HG02938 (cell line): ENCODE results near the gene CORO2B.
"Not testable (repeated sequence)": the region's sequence is repeated elsewhere in the genome, so short reads cannot be mapped to it uniquely, and the experiment has no call there.

ENCODE experiments used
- ATAC-seq: cut with Tn5 transposase; IDR thresholded peaks from one replicate; pipeline ENCODE4 v1.9.1; 2021; ENCODE audit warnings: mild to moderate bottlenecking, moderate library complexity; ENCODE audit not compliant: unreplicated experiment

CORO2B gene

GRCh38 chr15:68719051-68719450 lies 140.3 kb downstream of the CORO2B start:
- no peak for ATAC-seq

DNA sequence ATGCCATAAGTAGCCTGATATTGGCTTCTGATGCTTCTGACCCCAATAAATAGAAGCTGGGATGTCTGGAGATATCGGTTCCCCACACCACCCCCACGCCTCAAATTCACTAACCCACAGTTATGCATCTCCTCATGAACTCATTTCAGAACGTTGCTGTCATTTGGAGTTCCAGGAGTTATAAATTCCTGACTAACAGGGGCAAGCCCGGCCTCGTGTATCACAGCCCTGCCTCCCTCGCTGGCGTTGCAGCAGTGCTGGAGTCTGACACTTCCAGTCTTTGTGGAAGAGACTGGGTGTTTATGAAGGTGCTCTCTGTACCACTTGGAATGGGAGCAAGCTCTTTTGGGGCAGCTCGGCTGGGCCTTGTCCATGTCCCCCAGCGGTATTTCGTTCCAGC lies 140.9 kb downstream of the CORO2B start:
- ATAC-seq = no peak

DNA sequence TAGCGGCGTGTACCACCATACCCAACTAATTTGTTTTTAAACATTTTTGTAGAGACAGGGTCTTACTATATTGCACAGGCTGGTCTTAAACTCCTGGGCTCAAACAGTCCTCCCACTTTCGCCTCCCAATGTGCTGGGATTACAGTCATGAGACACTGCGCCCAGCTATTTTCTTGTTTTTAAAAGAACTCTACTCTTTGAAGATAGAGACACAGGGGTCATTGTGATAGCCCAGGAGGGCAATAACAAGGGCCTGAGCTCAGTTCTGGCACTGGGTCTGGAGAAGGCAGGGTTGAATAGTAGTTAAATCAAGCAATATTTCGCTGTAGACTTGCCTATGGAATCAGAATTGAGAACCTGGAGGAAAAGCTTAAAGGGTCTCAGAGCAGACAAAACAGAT lies 143.1 kb downstream of the CORO2B start:
- no peak for ATAC-seq

DNA sequence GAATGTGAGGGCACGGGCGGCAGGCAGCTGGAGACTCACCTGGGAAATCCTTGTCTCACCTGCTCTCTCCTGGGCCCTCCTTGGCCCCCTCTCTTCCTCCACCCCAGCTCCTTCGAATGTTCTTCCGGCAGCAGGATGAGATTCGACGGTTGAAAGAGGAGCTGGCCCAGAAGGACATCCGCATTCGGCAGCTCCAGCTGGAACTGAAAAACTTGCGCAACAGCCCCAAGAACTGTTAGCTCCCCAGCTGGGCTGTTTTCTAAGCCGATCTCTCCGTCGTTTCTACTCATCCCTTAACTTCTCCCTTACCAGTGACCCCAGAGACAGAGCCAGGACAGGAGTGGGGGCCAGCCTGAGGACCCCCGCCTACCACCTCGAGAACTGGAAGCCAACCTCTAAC lies 146.9 kb downstream of the CORO2B start:
- ATAC-seq = no peak

- no peak for ATAC-seq
Observed at GRCh38 chr15:68726246-68726645, 147.5 kb downstream of the CORO2B start.

DNA sequence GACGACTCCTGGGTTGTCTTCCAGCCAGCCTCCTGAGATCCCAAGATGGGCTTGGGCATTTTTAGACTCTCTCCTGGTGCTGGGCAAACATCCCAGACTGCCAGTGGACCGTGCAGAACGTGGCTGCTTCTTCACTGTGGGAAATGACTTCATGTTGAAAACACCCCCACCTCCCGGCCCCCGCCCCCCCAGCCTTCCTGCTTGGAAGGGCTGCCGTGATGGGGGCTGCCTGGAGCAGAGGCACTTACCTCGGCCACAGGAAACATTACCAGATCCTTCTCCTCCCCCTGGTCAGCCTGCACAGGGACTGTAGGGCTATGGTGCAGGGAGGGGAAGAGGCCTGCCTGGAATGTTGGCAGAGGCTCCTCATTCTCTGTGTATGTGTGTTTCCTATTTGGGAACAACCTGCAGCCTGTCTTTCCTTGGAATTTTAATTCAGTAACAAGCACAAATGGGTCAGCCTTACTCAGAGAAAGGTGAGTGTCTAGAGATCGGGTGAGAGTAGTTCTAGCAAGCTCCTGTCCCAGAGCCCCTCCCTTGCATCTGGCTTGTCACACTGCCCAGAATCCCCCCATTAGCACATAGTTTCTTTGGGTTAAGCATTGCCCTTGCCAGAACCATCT lies 151.1 kb downstream of the CORO2B start:
- ATAC-seq = no peak

DNA sequence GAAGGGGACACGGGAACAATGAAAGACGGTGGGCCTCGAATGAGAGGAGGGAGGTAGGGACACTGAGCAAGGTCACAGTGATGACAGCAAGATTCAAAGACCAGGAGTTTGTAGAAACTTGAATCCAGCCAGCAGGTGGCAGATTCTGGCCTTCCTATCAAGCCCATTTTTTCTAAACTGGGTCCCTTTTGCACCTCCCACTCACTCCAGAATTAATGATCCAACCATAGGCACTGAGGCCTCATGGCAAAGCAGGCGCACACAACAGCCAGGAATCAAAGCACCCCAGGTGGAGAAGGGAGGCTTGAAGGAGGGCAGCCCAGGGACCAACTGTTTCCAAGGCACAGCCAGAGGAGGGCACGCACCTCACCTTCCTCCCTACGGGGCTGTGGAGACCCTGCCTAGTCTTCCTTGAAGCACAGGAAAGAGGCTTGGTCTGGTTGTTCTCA lies 151.7 kb downstream of the CORO2B start:
- no peak for ATAC-seq

DNA sequence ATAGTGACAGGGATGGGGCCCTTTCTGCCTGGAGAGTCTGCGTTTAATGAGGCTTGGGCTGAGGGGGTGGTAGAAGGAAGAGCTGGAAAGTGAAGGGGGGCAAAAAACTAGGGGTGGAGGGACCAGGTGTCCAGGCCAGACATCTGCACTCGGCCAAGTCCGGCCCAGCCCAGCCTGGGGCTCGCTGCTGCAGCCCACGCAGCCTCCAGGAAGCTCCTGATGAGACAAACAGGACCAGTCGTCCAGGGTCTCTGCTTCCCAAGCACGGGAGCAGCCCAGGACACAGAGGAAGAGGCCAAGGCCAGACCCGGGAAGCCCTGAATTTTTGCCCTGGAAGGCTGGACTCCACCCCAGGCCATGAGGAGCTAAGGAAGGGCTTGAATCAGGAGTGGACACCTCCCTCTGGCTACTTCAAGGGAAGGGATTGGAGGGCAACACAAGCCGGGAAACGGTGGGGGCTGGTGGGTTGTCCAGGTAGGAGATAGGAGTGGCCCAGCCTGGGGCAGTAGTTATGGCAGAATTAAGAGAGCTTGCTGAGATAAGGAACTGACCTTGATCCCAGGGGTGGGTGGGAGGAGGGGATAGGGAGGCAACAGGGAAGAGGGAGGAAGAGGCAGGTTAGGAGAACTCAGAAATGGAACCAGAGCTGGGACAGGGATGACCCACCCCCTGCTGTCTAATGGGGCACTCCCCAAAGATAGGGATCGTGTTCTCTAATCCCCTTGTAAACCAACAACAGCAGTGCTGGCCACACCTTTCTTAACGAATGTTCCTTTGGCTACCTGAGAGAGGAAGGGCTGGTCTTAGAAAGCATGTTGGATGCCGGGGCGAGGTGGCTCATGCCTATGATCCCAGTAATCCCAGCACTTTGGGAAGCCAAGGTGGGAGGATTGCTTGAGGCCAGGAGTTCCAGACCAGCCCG lies 152.4 kb downstream of the CORO2B start:
- no peak for ATAC-seq

- ATAC-seq = no peak
Observed at GRCh38 chr15:68732451-68732850, 153.7 kb downstream of the CORO2B start.

- no peak for ATAC-seq
Observed at GRCh38 chr15:68733666-68734065, 154.9 kb downstream of the CORO2B start.

DNA sequence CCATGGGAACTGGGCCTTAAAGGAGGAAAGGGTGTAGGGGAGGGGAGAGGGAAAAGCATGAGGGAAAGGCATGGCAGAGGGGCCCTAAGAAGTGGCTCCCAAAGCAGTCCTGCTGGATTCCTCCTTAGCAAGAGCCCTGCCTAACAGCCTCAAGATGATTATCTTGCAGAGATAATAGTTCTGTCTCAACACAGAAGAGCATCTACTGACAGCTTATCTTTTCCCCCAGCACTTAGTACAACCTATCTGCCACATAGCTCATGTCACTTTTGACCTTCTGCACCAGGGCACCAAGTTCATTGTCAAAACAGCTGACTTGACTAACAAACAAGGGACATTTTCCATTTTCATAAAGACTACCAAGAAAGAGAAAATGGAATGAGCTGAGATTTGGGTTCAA lies 155.6 kb downstream of the CORO2B start:
- ATAC-seq = no peak

GRCh38 chr15:68734881-68735280 lies 156.1 kb downstream of the CORO2B start:
- no peak for ATAC-seq

DNA sequence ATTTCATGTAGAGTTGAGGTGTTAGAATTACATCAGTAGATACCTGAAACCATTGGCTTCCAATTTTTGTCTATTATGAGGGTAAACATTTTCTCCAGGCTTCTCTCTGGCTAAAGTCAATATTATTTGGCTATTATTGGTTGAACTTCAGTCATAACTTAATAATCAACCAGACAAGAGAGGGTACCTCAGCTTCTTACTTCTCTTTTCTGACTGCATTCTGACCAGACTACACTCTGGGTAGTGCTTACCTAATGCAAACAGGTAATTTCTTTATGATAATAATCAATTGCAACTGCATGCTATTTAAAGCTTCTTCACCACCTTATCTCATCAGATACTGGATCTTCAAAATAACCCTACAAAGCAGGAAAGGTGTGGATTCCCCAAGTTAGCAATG lies 156.8 kb downstream of the CORO2B start:
- ATAC-seq = no peak

- no peak for ATAC-seq
Observed at GRCh38 chr15:68739390-68740080, 160.7 kb downstream of the CORO2B start.

DNA sequence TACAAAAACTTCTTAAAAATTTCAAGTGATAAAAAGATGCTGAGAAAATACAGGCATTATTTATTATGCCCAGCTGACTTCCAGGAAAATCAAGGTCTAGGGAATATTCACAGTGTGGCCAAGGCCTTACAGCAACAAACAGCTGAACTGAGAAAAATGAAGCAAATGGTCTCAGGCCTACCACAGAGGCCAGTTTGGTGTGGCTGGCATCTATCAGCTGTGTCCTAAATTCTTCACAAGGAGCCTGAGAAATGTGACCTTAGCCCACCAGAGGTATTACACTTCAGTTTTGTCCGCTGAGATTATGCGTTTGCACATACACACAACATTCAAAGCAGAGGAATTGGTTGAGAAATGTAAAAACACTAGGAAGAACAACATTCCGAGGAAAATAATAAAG lies 164.5 kb downstream of the CORO2B start:
- no peak for ATAC-seq

- ATAC-seq = no peak
Observed at GRCh38 chr15:68749365-68749764, 170.6 kb downstream of the CORO2B start.

DNA sequence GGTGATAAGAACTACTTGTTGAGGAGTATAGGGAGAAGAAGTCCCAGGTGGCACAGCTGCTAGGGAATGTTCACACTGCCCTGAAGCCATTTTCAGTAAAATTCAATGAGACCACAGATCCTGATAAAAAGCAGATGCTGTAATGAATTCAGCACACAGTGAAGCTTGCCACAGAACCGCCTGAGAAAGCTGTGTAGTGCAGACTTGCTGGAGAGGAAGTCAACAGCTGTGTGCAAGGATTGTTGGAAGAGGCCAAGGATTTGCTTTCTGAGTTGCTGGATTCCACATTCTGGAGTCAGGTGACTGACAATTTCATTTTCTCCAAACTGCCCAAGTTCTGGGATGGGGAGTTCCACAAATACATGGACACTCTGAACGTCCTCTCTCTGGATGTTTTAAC lies 171.0 kb downstream of the CORO2B start:
- ATAC-seq = no peak

DNA sequence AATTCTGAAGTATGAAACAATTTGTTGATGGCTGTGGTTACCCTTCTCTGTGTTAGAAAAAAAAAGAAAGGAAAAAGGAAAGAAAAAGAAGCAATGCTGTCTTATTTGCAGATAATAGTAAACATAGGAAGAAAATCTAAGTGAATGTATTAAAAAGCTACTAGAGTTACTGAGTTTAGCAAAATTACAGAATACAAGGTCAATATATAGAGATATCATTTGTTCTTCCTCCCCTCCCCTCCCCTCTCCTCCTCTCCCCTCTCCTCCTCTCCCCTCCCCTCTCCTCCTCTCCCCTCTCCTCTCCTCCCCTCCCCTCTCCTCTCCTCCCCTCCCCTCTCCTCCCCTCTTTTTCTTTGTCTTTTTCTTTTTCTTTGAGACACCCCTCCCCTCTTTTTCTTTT lies 172.8 kb downstream of the CORO2B start:
- ATAC-seq = no peak

GRCh38 chr15:68755731-68756130 lies 176.9 kb downstream of the CORO2B start:
- ATAC-seq = no peak

DNA sequence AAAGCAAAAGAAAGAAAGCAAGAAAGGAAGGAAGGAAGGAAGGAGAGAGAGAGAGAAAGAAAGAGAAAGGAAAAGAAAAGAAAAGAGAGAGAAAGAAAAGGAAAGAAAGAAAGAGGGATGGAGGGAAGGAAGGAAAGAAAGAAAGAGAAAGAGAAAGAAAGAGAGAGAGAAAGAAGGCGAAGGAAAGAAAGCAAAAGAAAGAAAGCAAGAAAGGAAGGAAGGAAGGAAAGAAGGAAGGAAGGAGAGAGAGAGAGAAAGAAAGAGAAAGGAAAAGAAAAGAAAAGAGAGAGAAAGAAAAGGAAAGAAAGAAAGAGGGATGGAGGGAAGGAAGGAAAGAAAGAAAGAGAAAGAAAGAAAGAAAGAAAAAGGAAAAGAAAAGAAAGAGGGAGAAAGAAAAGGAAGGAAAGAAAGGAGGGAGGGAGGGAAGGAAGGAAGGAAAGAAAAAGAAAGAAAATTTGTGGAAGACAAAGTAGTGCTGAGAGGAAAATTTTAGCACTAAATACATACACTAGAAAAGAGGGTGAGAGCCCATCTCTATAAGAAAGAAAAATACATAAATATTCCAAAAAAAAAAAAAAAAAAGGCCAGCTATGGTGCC lies 181.3 kb downstream of the CORO2B start:
- not testable (repeated sequence) for ATAC-seq

- ATAC-seq = no peak
Observed at GRCh38 chr15:68763063-68763462, 184.3 kb downstream of the CORO2B start.
